Activated T-helper 2 cell treated with anti-CD3 and anti-CD28 coated beads, Interferon-gamma antibody, Interleukin-2, Interleukin-4, amounts not matched to agents 10 μg/mL and 5 μg/mL and 100 μg/mL, durations not matched to agents 14 hours and 24 hours and 36 hours (primary cell): ENCODE measurements around the gene EFCAB8. TPM values are rescaled to one million over a fixed set of nuclear protein-coding genes. Genes with fewer than 3 reads are reported as not detected.

Experiments used
- total RNA-seq: library from RNA; stranded (reverse); gene quantifications from 2 replicates; pipeline ENCODE4 v1.2.3, GENCODE V29; 2022

Gene EFCAB8
- total RNA-seq, 1 donor from 2014 or later: 0.52 TPM

Other genes starting within 250 kb of the EFCAB8 start
- 0.05 and 0.11 TPM in 2 replicates for gene C20orf203, start 185.0 kb upstream of the EFCAB8 start, total RNA-seq
- gene COMMD7, start 115.5 kb upstream of the EFCAB8 start, total RNA-seq: 55.7 and 56.5 TPM in 2 replicates
- gene DNMT3B, start 96.5 kb upstream of the EFCAB8 start, total RNA-seq: 2.8 and 3.4 TPM in 2 replicates
- 143 and 149 TPM in 2 replicates for gene MAPRE1, start 39.0 kb upstream of the EFCAB8 start, total RNA-seq
- gene SUN5, start 145.5 kb downstream of the EFCAB8 start, total RNA-seq: not detected in 2 replicates
- gene BPIFB2, start 148.8 kb downstream of the EFCAB8 start, total RNA-seq: not detected in 2 replicates
- not detected in 2 replicates for gene BPIFB6, start 172.7 kb downstream of the EFCAB8 start, total RNA-seq
- gene BPIFB3, start 195.0 kb downstream of the EFCAB8 start, total RNA-seq: not detected in 2 replicates
- gene BPIFB4, start 220.7 kb downstream of the EFCAB8 start, total RNA-seq: not detected in 2 replicates